Nephron (organoid): ENCODE data around the gene ARNT2.

Experiments
- H3K27ac Mint-ChIP-seq, 3 experiments: 2 replicates each; pipeline ENCODE4 v1.8.0; 2020; ENCODE audit warnings: mixed read lengths in 3 of 3, mild to moderate bottlenecking in 2 of 3, moderate library complexity in 1 of 3
- H3K27me3 Mint-ChIP-seq: 2 replicates; pipeline ENCODE4 v1.8.0; 2021; ENCODE audit warnings: low read depth, mild to moderate bottlenecking, moderate library complexity, mixed read lengths
- H3K36me3 Mint-ChIP-seq: 2 replicates; pipeline ENCODE4 v1.8.0; 2020; ENCODE audit warnings: low read depth, mixed read lengths
- H3K4me1 Mint-ChIP-seq: 2 replicates; pipeline ENCODE4 v1.8.0; 2020; ENCODE audit warnings: mixed read lengths
- H3K4me3 Mint-ChIP-seq, 3 experiments: 2 replicates each; pipeline ENCODE4 v1.8.0; 2020; ENCODE audit warnings: mild to moderate bottlenecking in 3 of 3, mixed read lengths in 3 of 3, moderate library complexity in 2 of 3
- H3K9me3 Mint-ChIP-seq: 2 replicates; pipeline ENCODE4 v1.8.0; 2020; ENCODE audit warnings: mixed read lengths
- CTCF ChIP-seq, 3 experiments: fragments of 200-600 bp; sonication (generic); IDR thresholded peaks; one replicate each; pipeline ENCODE4 v1.5.0; 2021; ENCODE audit warnings: antibody characterized with exemption in 3 of 3; ENCODE audit not compliant: unreplicated experiment in 3 of 3

Gene ARNT2

GRCh38 chr15:80419546-80419945, 15.4 kb downstream of the ARNT2 start:
- H3K27me3 Mint-ChIP-seq = no peaks in the 10 kb centered on the region
- H3K9me3 Mint-ChIP-seq = no peaks in the 10 kb centered on the region
- H3K4me1 Mint-ChIP-seq = peaks cover 14% of the 10 kb centered on the region
- no peak overlapping the region for H3K4me3 Mint-ChIP-seq
- no peak for TF ChIP-seq CTCF (IDR thresholded peaks at IDR 0.05; ENCODE audit: unreplicated experiment in 3 of 3)
- no peak overlapping the region for H3K27ac Mint-ChIP-seq
- H3K36me3 Mint-ChIP-seq = no peaks in the 10 kb centered on the region

GRCh38 chr15:80420658-80421057, 16.5 kb downstream of the ARNT2 start:
- Mint-ChIP-seq H3K27ac (no peak overlapping the region), H3K27me3 (no peaks in the 10 kb centered on the region), H3K4me3 (no peak overlapping the region), H3K9me3 (no peaks in the 10 kb centered on the region), H3K36me3 (no peaks in the 10 kb centered on the region), H3K4me1 (peaks cover 4% of the 10 kb centered on the region)
- TF ChIP-seq CTCF (IDR thresholded peaks at IDR 0.05; ENCODE audit: unreplicated experiment in 3 of 3) = no peak

- no peaks in the 10 kb centered on the region for H3K27me3 Mint-ChIP-seq
- TF ChIP-seq CTCF (IDR thresholded peaks at IDR 0.05; ENCODE audit: unreplicated experiment in 3 of 3) = no peak
- H3K9me3 Mint-ChIP-seq = no peaks in the 10 kb centered on the region
- H3K4me1 Mint-ChIP-seq = peaks cover 12% of the 10 kb centered on the region
- no peak overlapping the region for H3K27ac Mint-ChIP-seq
- H3K4me3 Mint-ChIP-seq = no peak overlapping the region
- no peaks in the 10 kb centered on the region for H3K36me3 Mint-ChIP-seq
Measured at GRCh38 chr15:80423215-80423614, 19.0 kb downstream of the ARNT2 start.

- no peak for TF ChIP-seq CTCF (IDR thresholded peaks at IDR 0.05; ENCODE audit: unreplicated experiment in 3 of 3)
- no peak overlapping the region for H3K27ac Mint-ChIP-seq
- H3K4me3 Mint-ChIP-seq = no peak overlapping the region
- no peaks in the 10 kb centered on the region for H3K9me3 Mint-ChIP-seq
- H3K4me1 Mint-ChIP-seq = peaks cover 21% of the 10 kb centered on the region
- H3K36me3 Mint-ChIP-seq = no peaks in the 10 kb centered on the region
- H3K27me3 Mint-ChIP-seq = no peaks in the 10 kb centered on the region
Measured at GRCh38 chr15:80424381-80424780, 20.2 kb downstream of the ARNT2 start.

GRCh38 chr15:80426316-80426715, 22.1 kb downstream of the ARNT2 start:
- TF ChIP-seq CTCF (IDR thresholded peaks at IDR 0.05; ENCODE audit: unreplicated experiment in 3 of 3) = no peak
- no peaks in the 10 kb centered on the region for H3K36me3 Mint-ChIP-seq
- H3K27ac Mint-ChIP-seq = no peak overlapping the region
- no peaks in the 10 kb centered on the region for H3K27me3 Mint-ChIP-seq
- H3K9me3 Mint-ChIP-seq = no peaks in the 10 kb centered on the region
- H3K4me1 Mint-ChIP-seq = peaks cover 34% of the 10 kb centered on the region
- no peak overlapping the region for H3K4me3 Mint-ChIP-seq

- Mint-ChIP-seq H3K9me3 (no peaks in the 10 kb centered on the region), H3K27ac (no peak overlapping the region), H3K36me3 (no peaks in the 10 kb centered on the region), H3K4me3 (no peak overlapping the region), H3K4me1 (peaks cover 39% of the 10 kb centered on the region), H3K27me3 (no peaks in the 10 kb centered on the region)
- TF ChIP-seq CTCF (IDR thresholded peaks at IDR 0.05; ENCODE audit: unreplicated experiment in 3 of 3) = no peak
Measured at GRCh38 chr15:80429964-80430363, 25.8 kb downstream of the ARNT2 start.
